Measurements from ENCODE around the gene SPPL3.
A peak's percentile ranks its signal among the peaks of the same experiment; 100 is the strongest.

The SPPL3 gene

DNA sequence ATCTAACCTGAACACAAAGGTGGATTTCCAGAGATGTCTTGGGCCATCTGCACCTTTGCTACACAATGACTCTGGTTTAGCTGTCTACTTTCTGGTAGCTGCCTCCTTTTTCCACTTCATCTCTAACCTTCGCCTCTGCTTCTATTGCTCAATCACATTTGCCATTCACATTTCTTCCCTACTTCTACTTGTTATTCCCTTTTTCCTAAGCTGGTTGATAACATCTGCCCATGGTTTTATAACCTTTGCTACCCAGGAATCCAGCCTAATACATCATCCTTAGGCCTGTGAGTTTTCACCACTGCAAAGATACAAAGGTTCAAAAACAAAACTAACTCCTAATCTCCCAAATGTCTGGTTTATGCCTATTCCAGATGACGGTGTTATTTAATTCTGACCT is 13.2 kb downstream of the SPPL3 start (continued):
- TF ChIP-seq INSM2 (tag by site-specific recombination; IDR thresholded peaks at IDR 0.05), result no peak
- peak; percentile 29; the same call in 1 of the 2 replicates for TF ChIP-seq OSR2 (tag by site-specific recombination; IDR thresholded peaks at IDR 0.05)
- no peak for TF ChIP-seq ZNF239 (tag by site-specific recombination; IDR thresholded peaks at IDR 0.05)
- no peak for TF ChIP-seq ZNF341 (tag by site-specific recombination; IDR thresholded peaks at IDR 0.05; ENCODE audit: low read depth)
- no peak for TF ChIP-seq OVOL3 (tag by site-specific recombination; IDR thresholded peaks at IDR 0.05)
- TF ChIP-seq KLF17 (tag by site-specific recombination; IDR thresholded peaks at IDR 0.05), result no peak
- no peak for TF ChIP-seq GLI2 (tag by site-specific recombination; IDR thresholded peaks at IDR 0.05; ENCODE audit: borderline replicate concordance, low read depth)
- TF ChIP-seq KLF1 (tag by site-specific recombination; IDR thresholded peaks at IDR 0.05), result no peak
- TF ChIP-seq ZNF768 (tag by site-specific recombination; IDR thresholded peaks at IDR 0.05), result no peak
- TF ChIP-seq ZNF138 (tag by site-specific recombination; IDR thresholded peaks at IDR 0.05; ENCODE audit: borderline replicate concordance), result no peak
- no peak for TF ChIP-seq ZBTB26 (tag by site-specific recombination; optimal IDR thresholded peaks at IDR 0.05)
- TF ChIP-seq RBAK (tag by site-specific recombination; IDR thresholded peaks at IDR 0.05), result no peak
- no peak for TF ChIP-seq ZSCAN5A (tag by site-specific recombination; IDR thresholded peaks at IDR 0.05)
- no peak for TF ChIP-seq ZNF621 (tag by site-specific recombination; IDR thresholded peaks at IDR 0.05)
- TF ChIP-seq, protein P1, sequence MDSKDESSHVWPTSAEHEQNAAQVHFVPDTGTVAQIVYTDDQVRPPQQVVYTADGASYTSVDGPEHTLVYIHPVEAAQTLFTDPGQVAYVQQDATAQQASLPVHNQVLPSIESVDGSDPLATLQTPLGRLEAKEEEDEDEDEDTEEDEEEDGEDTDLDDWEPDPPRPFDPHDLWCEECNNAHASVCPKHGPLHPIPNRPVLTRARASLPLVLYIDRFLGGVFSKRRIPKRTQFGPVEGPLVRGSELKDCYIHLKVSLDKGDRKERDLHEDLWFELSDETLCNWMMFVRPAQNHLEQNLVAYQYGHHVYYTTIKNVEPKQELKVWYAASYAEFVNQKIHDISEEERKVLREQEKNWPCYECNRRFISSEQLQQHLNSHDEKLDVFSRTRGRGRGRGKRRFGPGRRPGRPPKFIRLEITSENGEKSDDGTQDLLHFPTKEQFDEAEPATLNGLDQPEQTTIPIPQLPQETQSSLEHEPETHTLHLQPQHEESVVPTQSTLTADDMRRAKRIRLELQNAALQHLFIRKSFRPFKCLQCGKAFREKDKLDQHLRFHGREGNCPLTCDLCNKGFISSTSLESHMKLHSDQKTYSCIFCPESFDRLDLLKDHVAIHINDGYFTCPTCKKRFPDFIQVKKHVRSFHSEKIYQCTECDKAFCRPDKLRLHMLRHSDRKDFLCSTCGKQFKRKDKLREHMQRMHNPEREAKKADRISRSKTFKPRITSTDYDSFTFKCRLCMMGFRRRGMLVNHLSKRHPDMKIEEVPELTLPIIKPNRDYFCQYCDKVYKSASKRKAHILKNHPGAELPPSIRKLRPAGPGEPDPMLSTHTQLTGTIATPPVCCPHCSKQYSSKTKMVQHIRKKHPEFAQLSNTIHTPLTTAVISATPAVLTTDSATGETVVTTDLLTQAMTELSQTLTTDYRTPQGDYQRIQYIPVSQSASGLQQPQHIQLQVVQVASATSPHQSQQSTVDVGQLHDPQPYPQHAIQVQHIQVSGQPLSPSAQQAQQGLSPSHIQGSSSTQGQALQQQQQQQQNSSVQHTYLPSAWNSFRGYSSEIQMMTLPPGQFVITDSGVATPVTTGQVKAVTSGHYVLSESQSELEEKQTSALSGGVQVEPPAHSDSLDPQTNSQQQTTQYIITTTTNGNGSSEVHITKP (tag by site-specific recombination; IDR thresholded peaks at IDR 0.05), result peak; percentile 40; the same call in 1 of the 2 replicates
- peak; percentile 49; the same call in 1 of the 2 replicates for TF ChIP-seq ZNF366 (tag by site-specific recombination; conservative IDR thresholded peaks at IDR 0.05)
- TF ChIP-seq YY2 (tag by site-specific recombination; IDR thresholded peaks at IDR 0.05), result no peak
- TF ChIP-seq ZNF449 (tag by site-specific recombination; IDR thresholded peaks at IDR 0.05), result no peak
- TF ChIP-seq, protein P2, sequence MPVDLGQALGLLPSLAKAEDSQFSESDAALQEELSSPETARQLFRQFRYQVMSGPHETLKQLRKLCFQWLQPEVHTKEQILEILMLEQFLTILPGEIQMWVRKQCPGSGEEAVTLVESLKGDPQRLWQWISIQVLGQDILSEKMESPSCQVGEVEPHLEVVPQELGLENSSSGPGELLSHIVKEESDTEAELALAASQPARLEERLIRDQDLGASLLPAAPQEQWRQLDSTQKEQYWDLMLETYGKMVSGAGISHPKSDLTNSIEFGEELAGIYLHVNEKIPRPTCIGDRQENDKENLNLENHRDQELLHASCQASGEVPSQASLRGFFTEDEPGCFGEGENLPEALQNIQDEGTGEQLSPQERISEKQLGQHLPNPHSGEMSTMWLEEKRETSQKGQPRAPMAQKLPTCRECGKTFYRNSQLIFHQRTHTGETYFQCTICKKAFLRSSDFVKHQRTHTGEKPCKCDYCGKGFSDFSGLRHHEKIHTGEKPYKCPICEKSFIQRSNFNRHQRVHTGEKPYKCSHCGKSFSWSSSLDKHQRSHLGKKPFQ (tag by site-specific recombination; IDR thresholded peaks at IDR 0.05), result no peak
- no peak for TF ChIP-seq MYNN (tag by site-specific recombination; IDR thresholded peaks at IDR 0.05; ENCODE audit: borderline replicate concordance)
- no peak for TF ChIP-seq ZNF707 (tag by site-specific recombination; IDR thresholded peaks at IDR 0.05)
- peak; percentile 45; the same call in 1 of the 2 replicates for TF ChIP-seq ZBTB17 (tag by site-specific recombination; IDR thresholded peaks at IDR 0.05)
- TF ChIP-seq ELK4 (IDR thresholded peaks at IDR 0.05; ENCODE audit: borderline replicate concordance, low read depth, low read length), result no peak
- no peak for TF ChIP-seq ZSCAN16 (tag by site-specific recombination; IDR thresholded peaks at IDR 0.05)
- TF ChIP-seq ZNF324 (tag by site-specific recombination; IDR thresholded peaks at IDR 0.05), result no peak
- no peak for TF ChIP-seq ZNF214 (tag by site-specific recombination; IDR thresholded peaks at IDR 0.05; ENCODE audit: borderline replicate concordance)
- peak; percentile 90 for TF ChIP-seq PRDM1 (tag by site-specific recombination; IDR thresholded peaks at IDR 0.05)
- TF ChIP-seq ZNF571 (tag by site-specific recombination; IDR thresholded peaks at IDR 0.05), result no peak

Data from HEK293 (cell line).